Small intestine (tissue), 16 donors: ENCODE measurements around the gene TRIM71. TPM values are rescaled to one million over a fixed set of nuclear protein-coding genes. Genes with fewer than 3 reads are reported as not detected.
A peak's percentile ranks its signal among the peaks of the same experiment; 100 is the strongest.
"Not testable (repeated sequence)": the region's sequence is repeated elsewhere in the genome, so short reads cannot be mapped to it uniquely, and the experiment has no call there.

Source experiments
- DNase-seq, 2 donors: peaks; one replicate each; pipeline versions ENCODE4 v3.0.0 to v3.0.0-alpha.2; 2013
- FAIRE-seq: peaks from 2 replicates; lab custom pipeline; 2012; peaks lifted over from hg19 to GRCh38; lab: Jason Lieb, UNC
- H3K27ac ChIP-seq, 3 donors: one replicate each; pipeline ENCODE4 v1.5.1; 2013; ENCODE audit warnings: low read length in 2 of 3, mild to moderate bottlenecking in 2 of 3, control low read depth in 1 of 3, inconsistent platforms in 1 of 3, low read depth in 1 of 3, moderate library complexity in 1 of 3
- H3K27me3 ChIP-seq, 3 donors: one replicate each; pipeline ENCODE4 v1.6.1; 2013; ENCODE audit warnings: low read length in 3 of 3, inconsistent platforms in 1 of 3; ENCODE audit not compliant: control insufficient read depth in 3 of 3, insufficient read depth in 3 of 3
- H3K36me3 ChIP-seq, 3 donors: one replicate each; pipeline ENCODE4 v1.6.1; 2013; ENCODE audit warnings: low read length in 3 of 3, inconsistent platforms in 1 of 3, low read depth in 1 of 3, mild to moderate bottlenecking in 1 of 3, moderate library complexity in 1 of 3; ENCODE audit not compliant: control insufficient read depth in 3 of 3, insufficient read depth in 2 of 3
- H3K4me1 ChIP-seq, 3 donors: one replicate each; pipeline ENCODE4 v1.6.1; 2013; ENCODE audit warnings: low read length in 2 of 3, inconsistent platforms in 1 of 3, low read depth in 1 of 3, mild to moderate bottlenecking in 1 of 3, moderate library complexity in 1 of 3; ENCODE audit not compliant: control insufficient read depth in 3 of 3, insufficient read depth in 2 of 3
- H3K4me3 ChIP-seq, 3 donors: one replicate each; pipeline ENCODE4 v1.5.1; 2013; ENCODE audit warnings: low read length in 3 of 3, control low read depth in 1 of 3, inconsistent platforms in 1 of 3, low read depth in 1 of 3, mild to moderate bottlenecking in 1 of 3, moderate library complexity in 1 of 3
- H3K9me3 ChIP-seq, 2 donors: one replicate each; pipeline ENCODE4 v1.6.1; 2013; ENCODE audit warnings: low read depth in 1 of 2, low read length in 1 of 2; ENCODE audit not compliant: control insufficient read depth in 2 of 2, insufficient read depth in 1 of 2
- WGBS, 3 donors: extraction: QIAGEN DNeasy Blood & Tissue Kit; methylation state at CpG; one replicate each; pipeline ENCODE4 v1.1.7; 2013; 5-methylcytosine and 5-hydroxymethylcytosine counted together
- long read RNA-seq, 10 donors: transcript quantifications; one replicate each; lab custom pipeline, GENCODE V29; 2026
- polyA plus RNA-seq, 4 donors: library from polyadenylated mRNA; stranded (reverse) in 3 of 4; unstranded in 1 of 4; fragments of 200-250 nt in 3 of 4; fragments of 120-200 nt in 1 of 4; gene quantifications; one replicate each; pipeline versions ENCODE4 v1.2.1 to v1.2.3, GENCODE V29; 2013
- donor health status: healthy with polysubstance abuse.
- donor health status: control.
- donor health status: control.
- donor health status: Bipolar disorder and iron deficiency.
- donor health status: healthy.

The TRIM71 gene
- polyA plus RNA-seq: 1 to 10 TPM in 1 of 4 donors, under 1 TPM in 1, not detected in 2; 0.01 to 10.0 TPM
- long read RNA-seq, donor 1: 0 reads
- long read RNA-seq, donor 2: 0 reads
- long read RNA-seq, donor 3: 0 reads
- long read RNA-seq, donor 4: 0 reads
- long read RNA-seq, donor 5: 0 reads
- long read RNA-seq, donor 6: 0 reads
- long read RNA-seq, donor 7: 0 reads
- long read RNA-seq, donor 8: 0 reads
- long read RNA-seq, donor 9: 0 reads
- long read RNA-seq, donor 10, full-length matches to known transcripts: 1 of 1 reads
- long read RNA-seq, donor 10, partial matches to known transcripts: 0 of 1 reads
- long read RNA-seq, donor 10, other reads (novel, unspliced or antisense): 0 of 1 reads

DNA sequence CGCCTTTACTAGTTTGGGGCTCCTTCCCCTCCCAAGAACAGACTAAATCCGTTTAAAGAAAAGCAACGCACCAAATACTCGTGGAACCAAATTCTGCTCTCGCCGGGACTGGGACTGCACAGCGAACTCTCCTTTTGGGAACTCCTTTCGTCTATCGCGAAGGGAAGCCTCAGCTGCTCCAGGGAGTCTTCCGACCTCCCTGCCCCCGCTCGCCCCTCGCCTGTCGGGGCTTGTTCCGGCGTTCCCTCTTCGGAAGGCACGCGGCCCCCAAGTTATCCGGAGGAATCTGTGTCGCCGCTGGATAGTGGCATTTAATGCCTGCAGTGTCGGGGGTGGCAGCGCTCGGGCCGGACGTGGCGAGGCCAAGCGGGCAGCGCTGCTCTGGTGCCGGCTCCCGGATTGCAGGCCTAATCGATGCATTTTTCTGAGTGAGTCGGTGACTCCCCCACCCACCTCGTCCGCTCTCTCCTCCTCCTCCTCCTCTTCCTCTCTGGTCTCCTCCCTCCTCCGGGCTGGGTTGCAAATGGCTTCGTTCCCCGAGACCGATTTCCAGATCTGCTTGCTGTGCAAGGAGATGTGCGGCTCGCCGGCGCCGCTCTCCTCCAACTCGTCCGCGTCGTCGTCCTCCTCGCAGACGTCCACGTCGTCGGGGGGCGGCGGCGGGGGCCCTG lies at the start of gene TRIM71:
TSS of gene TRIM71 (plus strand) at position 440 of the 671 bp plus-strand sequence. CDS start at position 524, 84 bp downstream.
- Histone ChIP-seq H3K27ac (peak within 1 kb of the TSS in 1 of 3 donors; percentile 79), H3K4me3 (peak within 1 kb of the TSS in 2 of 3 donors; percentile 33 to 59), H3K36me3 (no peaks in the 10 kb centered on the region), H3K4me1 (peaks cover 0 to 21% (median 5%) of the 10 kb centered on the region in 3 donors), H3K9me3 (no peaks in the 10 kb centered on the region), H3K27me3 (peaks cover 23 to 47% (median 29%) of the 10 kb centered on the region in 3 donors)
- DNase-seq: peak in 1 of 2 donors; percentile 74
- no peak for FAIRE-seq
- 1 to 4% (median 2%) methylated on average over 53 to 59 of the region's 59 CpGs for WGBS, 3 donors

DNA sequence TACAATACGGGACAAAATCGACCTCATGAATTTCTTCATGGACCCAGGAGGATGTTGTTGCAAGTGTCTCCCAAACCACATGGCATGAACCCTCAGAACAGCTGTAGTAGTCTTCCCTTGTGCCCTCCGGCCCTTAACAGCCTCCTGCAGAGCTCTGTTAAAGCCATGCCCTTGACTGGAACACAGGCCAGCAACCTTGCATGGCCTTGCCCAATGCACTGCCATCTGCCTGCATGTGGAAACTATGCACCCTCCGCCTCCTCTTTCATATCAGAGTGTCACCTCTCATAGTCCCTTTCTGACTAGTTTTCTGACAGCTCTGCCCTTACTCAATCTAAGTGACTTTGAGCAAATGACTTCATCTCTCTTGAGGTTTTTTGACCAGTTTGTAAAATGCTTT lies 39.4 kb upstream of the TRIM71 start:
- Histone ChIP-seq H3K27ac (no peak overlapping the region), H3K27me3 (peaks cover 0 to 3% (median 0%) of the 10 kb centered on the region in 3 donors), H3K4me3 (no peak overlapping the region), H3K9me3 (no peaks in the 10 kb centered on the region), H3K36me3 (peaks cover 3 to 8% (median 3%) of the 10 kb centered on the region in 3 donors), H3K4me1 (peaks cover 0 to 8% (median 0%) of the 10 kb centered on the region in 3 donors)
- WGBS, 3 donors: 88 to 97% (median 89%) methylated on average over 4 of the region's 4 CpGs
- no peak for DNase-seq
- FAIRE-seq: no peak

DNA sequence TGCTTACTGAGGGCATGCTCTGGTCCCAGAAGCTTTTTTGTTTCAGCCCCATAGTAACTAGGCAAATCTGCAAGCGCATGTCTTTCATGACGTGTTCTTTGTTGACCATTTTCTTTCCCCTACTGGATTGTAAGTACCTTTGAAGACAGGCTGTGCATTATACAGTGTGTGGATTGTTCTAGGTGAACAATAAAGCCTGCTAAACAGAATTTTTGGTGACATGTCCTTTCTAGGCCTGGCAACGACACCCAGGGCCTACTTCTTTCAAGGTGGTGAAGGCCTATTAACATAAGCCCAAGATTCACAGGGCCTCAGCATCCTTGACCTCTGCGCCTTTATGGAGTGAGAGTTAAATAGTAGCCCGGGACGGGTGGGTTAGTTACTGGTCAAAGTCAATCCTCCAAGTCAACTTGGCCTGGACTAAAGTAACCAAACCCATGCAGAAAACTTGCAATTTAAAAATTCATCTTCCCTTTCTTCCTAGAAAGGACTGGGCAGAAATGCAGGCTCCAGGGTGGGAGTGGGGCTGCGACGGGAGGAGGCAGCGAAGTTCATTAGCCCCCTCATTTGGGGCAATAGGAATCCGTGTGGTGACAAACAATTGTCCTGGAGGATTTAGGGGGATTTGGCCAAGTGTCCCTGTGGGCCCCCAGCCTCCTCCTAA lies 37.6 kb upstream of the TRIM71 start:
- Histone ChIP-seq H3K4me1 (peaks cover 0 to 8% (median 0%) of the 10 kb centered on the region in 3 donors), H3K27ac (peak overlapping the region in 1 of 3 donors; percentile 74), H3K36me3 (no peaks in the 10 kb centered on the region), H3K27me3 (peaks cover 0 to 3% (median 0%) of the 10 kb centered on the region in 3 donors), H3K4me3 (peak overlapping the region in 1 of 3 donors; percentile 74), H3K9me3 (no peaks in the 10 kb centered on the region)
- peak in 1 of 2 donors; percentile 31 for DNase-seq
- 68 to 81% (median 79%) methylated on average over 10 of the region's 10 CpGs for WGBS, 3 donors
- FAIRE-seq: no peak

GRCh38 chr3:32780735-32781210 lies 37.0 kb upstream of the TRIM71 start:
- H3K4me1 ChIP-seq: peaks cover 0 to 8% (median 0%) of the 10 kb centered on the region in 3 donors
- H3K36me3 ChIP-seq: no peaks in the 10 kb centered on the region
- WGBS, 3 donors: 2 to 7% (median 6%) methylated on average over 27 to 36 of the region's 36 CpGs
- peaks cover 0 to 3% (median 0%) of the 10 kb centered on the region in 3 donors for H3K27me3 ChIP-seq
- no peaks in the 10 kb centered on the region for H3K9me3 ChIP-seq
- H3K27ac ChIP-seq: peak overlapping the region in 1 of 3 donors; percentile 74
- DNase-seq (peak; percentile 19 to 80), FAIRE-seq (no peak)
- peak overlapping the region; percentile 20 to 74 (median 37) for H3K4me3 ChIP-seq

DNA sequence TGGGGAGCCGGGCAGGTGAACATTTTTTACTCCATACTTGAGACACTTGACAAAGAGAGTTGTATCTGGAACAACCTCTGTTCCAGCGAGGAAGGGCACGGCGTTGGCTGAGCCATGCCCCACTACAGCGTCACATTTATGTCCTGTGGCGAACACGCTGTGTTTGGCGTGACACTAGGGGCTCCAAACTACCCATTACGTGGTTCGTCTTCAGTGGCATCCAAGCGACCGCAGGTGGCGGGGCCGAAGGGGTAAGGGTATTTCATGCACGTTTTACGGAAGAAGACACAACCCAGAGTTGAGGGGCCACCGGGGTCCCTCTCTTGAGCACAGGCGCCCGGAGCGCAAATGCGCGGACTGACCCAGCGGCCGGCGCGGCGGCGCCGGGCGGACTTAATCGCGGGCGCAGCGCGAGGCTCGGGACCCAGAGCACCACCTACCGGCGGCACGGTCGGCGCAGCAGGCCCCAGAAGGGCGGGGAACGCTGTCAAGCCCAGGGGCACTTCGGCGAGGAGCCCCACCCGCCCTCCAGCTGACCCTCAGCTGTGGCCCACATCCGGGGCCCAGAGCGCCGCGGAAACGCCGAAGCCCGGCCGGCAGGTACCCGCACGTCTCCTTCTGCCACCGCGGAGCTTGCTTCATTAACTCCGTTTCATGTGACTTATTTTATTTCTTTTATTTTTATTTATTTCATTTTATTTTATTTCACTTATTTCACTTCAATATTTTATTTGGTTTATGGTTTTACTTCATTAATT lies 36.4 kb upstream of the TRIM71 start:
- Histone ChIP-seq H3K9me3 (no peaks in the 10 kb centered on the region), H3K27me3 (peaks cover 0 to 3% (median 0%) of the 10 kb centered on the region in 3 donors), H3K4me1 (peaks cover 0 to 8% (median 0%) of the 10 kb centered on the region in 3 donors), H3K4me3 (peak overlapping the region; percentile 20 to 74 (median 37)), H3K36me3 (no peaks in the 10 kb centered on the region), H3K27ac (peak overlapping the region in 1 of 3 donors; percentile 74)
- FAIRE-seq: no peak
- WGBS, 3 donors: 1 to 2% (median 2%) methylated on average over 49 to 59 of the region's 59 CpGs
- DNase-seq: peak; percentile 58 to 93

DNA sequence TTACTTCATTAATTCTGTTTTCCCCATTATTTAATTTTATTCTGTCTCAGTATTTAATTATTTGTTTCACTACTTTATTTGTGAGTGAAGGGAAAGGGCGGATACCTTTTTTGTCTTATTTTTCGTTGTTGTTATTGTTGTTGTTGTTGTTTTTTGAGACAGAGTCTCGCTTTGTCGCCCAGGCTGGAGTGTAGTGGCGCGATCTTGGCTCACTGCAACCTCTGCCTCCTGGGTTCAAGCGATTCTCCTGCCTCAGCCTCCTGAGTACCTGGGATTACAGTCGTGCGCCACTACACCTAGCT lies 35.9 kb upstream of the TRIM71 start:
- not testable (repeated sequence) for H3K36me3 ChIP-seq, H3K4me1 ChIP-seq, DNase-seq, H3K9me3 ChIP-seq, H3K4me3 ChIP-seq, FAIRE-seq, H3K27me3 ChIP-seq, H3K27ac ChIP-seq
- 89 to 92% (median 92%) methylated on average over 9 of the region's 9 CpGs for WGBS, 3 donors

DNA sequence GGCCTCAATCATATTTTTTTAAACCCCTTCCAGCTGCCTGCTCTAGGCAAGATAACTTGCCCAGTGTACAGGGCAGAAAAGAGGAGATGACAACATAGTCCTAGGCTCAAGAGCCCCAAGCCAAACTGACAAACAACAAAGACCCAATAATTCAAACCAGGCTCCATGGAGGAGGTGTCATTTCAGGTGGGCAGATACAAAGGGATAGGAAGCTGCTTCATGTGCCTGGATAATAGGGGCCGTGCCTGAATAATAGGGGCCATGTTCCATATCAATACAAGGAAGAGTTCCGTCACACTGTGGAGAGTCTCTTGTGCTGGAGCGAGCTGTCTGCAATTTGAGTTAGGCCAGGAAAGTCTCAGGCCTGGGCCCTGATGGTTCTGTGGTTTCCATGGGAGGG lies 35.4 kb upstream of the TRIM71 start:
- no peak overlapping the region for H3K27ac ChIP-seq
- no peak for FAIRE-seq
- H3K4me1 ChIP-seq: peaks cover 0 to 8% (median 0%) of the 10 kb centered on the region in 3 donors
- H3K27me3 ChIP-seq: peaks cover 0 to 3% (median 0%) of the 10 kb centered on the region in 3 donors
- no peak for DNase-seq
- H3K4me3 ChIP-seq: no peak overlapping the region
- H3K9me3 ChIP-seq: no peaks in the 10 kb centered on the region
- WGBS, 3 donors: 97 to 98% (median 97%) methylated on average over 3 of the region's 3 CpGs
- no peaks in the 10 kb centered on the region for H3K36me3 ChIP-seq
